GM23248 (cell line): Measurements from ENCODE around the gene C2CD4A. TPM values are rescaled to one million over a fixed set of nuclear protein-coding genes. Genes with fewer than 3 reads are reported as not detected.
A peak's percentile ranks its signal among the peaks of the same experiment; 100 is the strongest.

Experiments
- DNase-seq: peaks from one replicate; pipeline ENCODE4 v3.0.0-alpha.2; 2015
- H2AFZ ChIP-seq: fragments of 200-600 bp; sonication (generic); 2 replicates; pipeline ENCODE4 v1.6.1; 2016; ENCODE audit warnings: antibody characterized with exemption
- H3F3A ChIP-seq: fragments of 200-600 bp; sonication (generic); 2 replicates; pipeline ENCODE4 v1.6.1; 2016; ENCODE audit warnings: mild to moderate bottlenecking, antibody characterized with exemption, mixed run types; ENCODE audit not compliant: insufficient read depth
- H3K27ac ChIP-seq: fragments of 200-600 bp; sonication (generic); 2 replicates; pipeline ENCODE4 v1.5.1; 2016; ENCODE audit warnings: mild to moderate bottlenecking
- H3K27me3 ChIP-seq: fragments of 200-600 bp; sonication (generic); replicated peaks from 2 replicates; pipeline ENCODE4 v1.6.1; 2016; ENCODE audit warnings: mild to moderate bottlenecking; ENCODE audit not compliant: insufficient read depth
- H3K36me3 ChIP-seq: fragments of 200-600 bp; sonication (generic); 2 replicates; pipeline ENCODE4 v1.6.1; 2016; ENCODE audit warnings: low read depth, mild to moderate bottlenecking
- H3K4me1 ChIP-seq: fragments of 200-600 bp; sonication (generic); 2 replicates; pipeline ENCODE4 v1.6.1; 2016; ENCODE audit warnings: mild to moderate bottlenecking; ENCODE audit not compliant: insufficient read depth
- H3K4me2 ChIP-seq: fragments of 200-600 bp; sonication (generic); one replicate; pipeline ENCODE4 v1.6.1; 2016; ENCODE audit warnings: mild to moderate bottlenecking; ENCODE audit not compliant: unreplicated experiment
- H3K4me3 ChIP-seq: fragments of 200-600 bp; sonication (generic); 2 replicates; pipeline ENCODE4 v1.5.1; 2016; ENCODE audit warnings: mild to moderate bottlenecking
- H3K79me2 ChIP-seq: fragments of 200-600 bp; sonication (generic); 2 replicates; pipeline ENCODE4 v1.6.1; 2016; ENCODE audit warnings: mild to moderate bottlenecking; ENCODE audit not compliant: insufficient read depth
- H3K9ac ChIP-seq: fragments of 200-600 bp; sonication (generic); 2 replicates; pipeline ENCODE4 v1.6.1; 2016; ENCODE audit warnings: mild to moderate bottlenecking
- H3K9me2 ChIP-seq: fragments of 200-600 bp; sonication (generic); 2 replicates; pipeline ENCODE4 v1.6.1; 2016; ENCODE audit warnings: mixed run types, mild to moderate bottlenecking, moderate library complexity; ENCODE audit not compliant: insufficient read depth
- H3K9me3 ChIP-seq: fragments of 200-600 bp; sonication (generic); one replicate; pipeline ENCODE4 v1.6.1; 2017; ENCODE audit warnings: low read depth
- H4K20me1 ChIP-seq: fragments of 200-600 bp; sonication (generic); 2 replicates; pipeline ENCODE4 v1.6.0; 2016; ENCODE audit not compliant: insufficient read depth
- EZH2 ChIP-seq: fragments of 200-600 bp; sonication (generic); IDR thresholded peaks from 2 replicates; pipeline ENCODE4 v1.6.1; 2018; ENCODE audit warnings: antibody characterized with exemption, mild to moderate bottlenecking; ENCODE audit not compliant: insufficient read depth, poor library complexity, severe bottlenecking
- EZH2phosphoT487 ChIP-seq: fragments of 200-600 bp; sonication (generic); IDR thresholded peaks from 2 replicates; pipeline ENCODE4 v1.6.1; 2018; ENCODE audit warnings: antibody characterized with exemption, moderate library complexity, mild to moderate bottlenecking, low read depth; ENCODE audit not compliant: insufficient read depth
- WGBS, 2 experiments: methylation state at CpG; one replicate each; pipeline ENCODE4 v1.1.6; 2015 to 2017; ENCODE audit warnings: low lambda C conversion rate in 2 of 2, low coverage in 1 of 2; ENCODE audit errors: missing lambda C conversion rate in 2 of 2; 5-methylcytosine and 5-hydroxymethylcytosine counted together
- in situ Hi-C: fragments of 300-500 bp; cut with MboI; formaldehyde crosslinking; loops from 2 replicates; pipeline ENCODE4 v1.15.0; 2020
- polyA plus RNA-seq: library from polyadenylated mRNA; unstranded; fragments of >200 nt; fragmentation: Nextera tagmentation; extraction: Ambion mirVana; gene quantifications from 2 replicates; pipeline ENCODE4 v1.2.1, GENCODE V29; 2016
- total RNA-seq: library from RNA; depleted of rRNA; stranded (reverse); fragments of >200 nt; shearing (Covaris generic); gene quantifications from 2 replicates; pipeline ENCODE4 v1.2.3, GENCODE V29; 2014

Gene C2CD4A
- total and polyA plus RNA-seq, 2 experiments from 2014 or later = not detected

DNA sequence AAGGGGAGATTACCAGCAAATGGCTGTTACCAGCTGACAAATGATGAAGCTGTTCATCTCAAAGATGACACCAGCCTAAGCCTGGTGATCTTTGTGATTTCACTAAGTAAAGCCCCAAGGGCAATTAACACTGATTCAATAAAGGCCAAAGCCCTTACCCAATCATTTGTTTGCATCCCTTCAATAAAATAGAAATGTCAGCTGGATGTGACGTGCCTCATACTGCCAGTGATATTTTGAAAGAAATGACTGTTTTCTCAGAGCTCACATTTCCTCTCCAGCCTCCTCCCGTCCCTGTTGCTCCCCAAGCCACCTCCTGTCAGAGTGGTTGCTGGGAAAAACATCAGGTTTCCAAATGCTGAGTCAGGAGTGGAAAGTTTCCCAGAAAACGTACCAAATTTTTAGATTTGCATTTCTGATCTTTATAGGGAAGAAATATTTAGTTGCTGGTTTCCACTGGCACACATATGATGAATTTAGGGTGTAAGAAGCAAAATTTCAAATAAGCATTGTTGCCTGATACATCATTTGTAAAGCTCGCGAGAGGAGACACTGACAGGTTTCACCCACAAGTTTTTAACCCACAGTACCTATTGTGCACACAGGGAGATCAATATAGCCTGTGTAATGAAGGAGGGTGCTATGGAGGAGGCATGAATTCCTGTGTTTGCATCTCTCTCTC is 21.0 kb downstream of the C2CD4A start:
- H3F3A ChIP-seq = no peaks in the 10 kb centered on the region
- H2AFZ ChIP-seq = peak overlapping the region; percentile 77
- no peaks in the 10 kb centered on the region for H3K79me2 ChIP-seq
- H3K9ac ChIP-seq = no peak overlapping the region
- H3K4me1 ChIP-seq = peaks cover 10% of the 10 kb centered on the region; the same call in 1 of the 2 replicates
- H4K20me1 ChIP-seq = no peaks in the 10 kb centered on the region
- in situ Hi-C loops = no loop called here
- TF ChIP-seq EZH2 = no peak
- TF ChIP-seq EZH2phosphoT487 = no peak
- no peaks in the 10 kb centered on the region for H3K27me3 ChIP-seq
- DNase-seq = peak; percentile 69
- 29 to 30% methylated on average over 5 of the region's 5 CpGs for WGBS, 2 experiments
- H3K4me2 ChIP-seq = no peak overlapping the region
- no peaks in the 10 kb centered on the region for H3K9me3 ChIP-seq
- H3K4me3 ChIP-seq = no peak overlapping the region
- H3K27ac ChIP-seq = no peak overlapping the region
- no peaks in the 10 kb centered on the region for H3K36me3 ChIP-seq
- no peaks in the 10 kb centered on the region for H3K9me2 ChIP-seq

DNA sequence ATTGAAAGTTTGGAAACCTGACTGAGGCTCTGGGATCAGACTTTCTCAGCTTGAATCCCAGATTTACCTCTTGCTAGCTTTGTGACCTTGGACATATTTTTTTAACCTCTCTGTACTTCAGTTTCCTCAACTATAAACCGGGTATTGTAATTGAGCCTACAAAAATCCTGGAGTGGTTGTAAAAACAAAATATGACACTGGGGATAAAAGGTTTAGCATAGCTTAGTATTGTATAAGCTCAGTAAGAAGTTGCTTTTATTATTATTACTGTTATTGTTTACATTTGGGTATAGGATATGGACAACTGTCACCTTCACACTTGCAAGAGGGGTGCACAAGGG is 21.5 kb downstream of the C2CD4A start:
- Histone ChIP-seq H3K9me3 (no peaks in the 10 kb centered on the region), H2AFZ (peak overlapping the region; percentile 77; the same call in 1 of the 2 replicates)
- WGBS, 2 experiments = 29 to 48% methylated on average over 1 of the region's 1 CpG

DNA sequence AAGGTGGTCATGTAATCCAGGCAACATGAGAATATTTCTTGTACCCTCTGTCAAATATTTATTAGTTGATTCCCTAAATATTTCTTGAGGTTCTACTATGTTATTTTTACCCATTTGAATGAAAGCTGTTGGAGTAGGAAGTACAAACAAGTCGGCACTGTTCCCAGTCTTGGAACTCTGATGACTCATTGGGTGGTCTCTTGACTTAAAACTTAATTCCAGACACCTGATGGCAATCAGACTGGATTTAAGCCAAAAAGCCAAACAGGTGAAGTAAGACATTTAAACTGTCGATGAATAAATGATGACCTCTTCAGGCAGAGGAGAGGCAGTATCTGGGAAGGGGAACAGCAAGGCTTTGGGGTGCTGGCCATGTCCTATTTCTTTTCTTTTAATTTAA is 22.8 kb downstream of the C2CD4A start:
- Histone ChIP-seq H2AFZ (no peak overlapping the region), H3K9me2 (no peaks in the 10 kb centered on the region), H3K27ac (no peak overlapping the region), H3K36me3 (no peaks in the 10 kb centered on the region), H3K9me3 (no peaks in the 10 kb centered on the region), H3K79me2 (no peaks in the 10 kb centered on the region), H3K4me1 (peaks cover 10% of the 10 kb centered on the region; the same call in 1 of the 2 replicates), H4K20me1 (no peaks in the 10 kb centered on the region), H3K27me3 (no peaks in the 10 kb centered on the region), H3K9ac (no peak overlapping the region), H3K4me2 (no peak overlapping the region), H3F3A (no peaks in the 10 kb centered on the region), H3K4me3 (no peak overlapping the region)
- DNase-seq = no peak
- TF ChIP-seq EZH2phosphoT487 = no peak
- TF ChIP-seq EZH2 = no peak
- WGBS, 2 experiments = 70 to 73% methylated on average over 2 of the region's 2 CpGs
- in situ Hi-C loops = no loop called here

More for the DNA sequence above, 21.5 kb downstream of the C2CD4A start:
- Histone ChIP-seq H3F3A (no peaks in the 10 kb centered on the region), H3K4me1 (peaks cover 10% of the 10 kb centered on the region; the same call in 1 of the 2 replicates), H4K20me1 (no peaks in the 10 kb centered on the region), H3K9ac (no peak overlapping the region), H3K79me2 (no peaks in the 10 kb centered on the region), H3K27ac (no peak overlapping the region), H3K36me3 (no peaks in the 10 kb centered on the region), H3K27me3 (no peaks in the 10 kb centered on the region), H3K9me2 (no peaks in the 10 kb centered on the region), H3K4me3 (no peak overlapping the region), H3K4me2 (no peak overlapping the region)
- in situ Hi-C loops = no loop called here
- DNase-seq = no peak
- TF ChIP-seq EZH2phosphoT487 = no peak
- TF ChIP-seq EZH2 = no peak

DNA sequence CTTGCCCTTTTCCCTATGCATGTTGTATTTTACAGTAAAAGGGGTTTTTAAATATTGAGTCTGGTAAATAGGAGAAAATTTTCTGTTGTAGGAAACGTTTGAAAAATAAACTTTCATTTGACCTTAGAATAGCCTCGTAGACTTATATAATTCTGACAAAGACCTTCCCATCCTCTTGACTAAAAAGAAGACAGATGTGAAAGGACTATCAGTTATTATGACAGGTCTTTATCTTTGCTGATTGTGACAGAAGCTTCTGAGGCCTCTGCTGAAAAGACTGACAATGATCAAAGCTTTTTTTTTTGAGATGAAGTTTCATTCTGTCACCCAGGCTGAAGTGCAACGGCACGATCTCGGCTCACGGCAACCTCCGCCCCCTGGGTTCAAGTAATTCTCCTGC is 24.2 kb downstream of the C2CD4A start:
- Histone ChIP-seq H3K9ac (no peak overlapping the region), H3K36me3 (no peaks in the 10 kb centered on the region), H3K4me3 (no peak overlapping the region), H3K9me2 (no peaks in the 10 kb centered on the region), H3F3A (no peaks in the 10 kb centered on the region), H2AFZ (no peak overlapping the region), H3K4me1 (peaks cover 10% of the 10 kb centered on the region; the same call in 1 of the 2 replicates), H4K20me1 (no peaks in the 10 kb centered on the region), H3K27ac (no peak overlapping the region), H3K9me3 (no peaks in the 10 kb centered on the region), H3K4me2 (no peak overlapping the region), H3K79me2 (no peaks in the 10 kb centered on the region), H3K27me3 (no peaks in the 10 kb centered on the region)
- no peak for TF ChIP-seq EZH2phosphoT487
- TF ChIP-seq EZH2 = no peak
- WGBS, 2 experiments = 85 to 87% methylated on average over 7 of the region's 7 CpGs
- no peak for DNase-seq
- in situ Hi-C loops = no loop called here

DNA sequence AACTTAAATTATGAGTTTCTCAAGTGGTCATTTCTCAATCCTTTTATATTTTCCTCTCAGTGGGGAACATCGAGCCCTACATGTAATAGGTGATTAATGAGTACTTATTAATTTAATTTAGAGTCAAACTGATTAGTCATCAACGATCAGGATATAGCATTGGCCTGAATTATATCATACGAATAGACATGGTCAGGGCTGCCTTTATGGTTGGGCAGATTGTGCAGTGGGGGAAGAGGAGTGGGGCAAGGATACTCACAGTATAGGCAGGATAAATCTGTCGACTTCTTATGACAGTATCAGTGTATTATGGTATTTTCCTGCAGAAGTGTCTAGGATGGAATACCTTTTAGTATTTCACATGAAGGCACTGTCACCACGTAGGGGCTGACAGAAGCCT is 27.0 kb downstream of the C2CD4A start:
- in situ Hi-C loops = no loop called here
- no peak for TF ChIP-seq EZH2phosphoT487
- TF ChIP-seq EZH2 = no peak
- WGBS, 2 experiments = 77 to 83% methylated on average over 5 of the region's 5 CpGs
- Histone ChIP-seq H3F3A (peaks cover 6% of the 10 kb centered on the region), H3K9me2 (no peaks in the 10 kb centered on the region), H3K9ac (no peak overlapping the region), H3K27ac (no peak overlapping the region), H2AFZ (no peak overlapping the region), H3K4me2 (no peak overlapping the region), H3K9me3 (no peaks in the 10 kb centered on the region), H3K36me3 (no peaks in the 10 kb centered on the region), H3K79me2 (no peaks in the 10 kb centered on the region), H4K20me1 (no peaks in the 10 kb centered on the region), H3K4me3 (no peak overlapping the region), H3K27me3 (no peaks in the 10 kb centered on the region), H3K4me1 (peaks cover 6% of the 10 kb centered on the region)
- DNase-seq = no peak
